ENCODE data around the gene NID1. TPM values are rescaled to one million over a fixed set of nuclear protein-coding genes. Genes with fewer than 3 reads are reported as not detected.

The NID1 gene
- total and polyA plus RNA-seq, 2 donors (not counting 3 experiments of a cell fraction or from before 2014, with no cell fraction given): 87.0 to 109 TPM

- POLR2A ChIA-PET: no interaction called here
- Histone ChIP-seq H3K4me3 (replicated peaks in 1 of 3; ENCODE audit: insufficient read depth in 1 of 3, low read depth in 1 of 3, low read length in 3 of 3) (no peak overlapping the region), H3K4me1 (ENCODE audit: control insufficient read depth, extremely low read depth, insufficient read depth, low read length) (no peaks in the 10 kb centered on the region), H3K4me2 (ENCODE audit: insufficient read depth, low read length) (no peak overlapping the region), H3K9me3 (replicated peaks; ENCODE audit: control insufficient read depth, insufficient read depth, low read length) (no peaks in the 10 kb centered on the region), H3K36me3 (ENCODE audit: control insufficient read depth in 2 of 2, extremely low read depth in 1 of 2, insufficient read depth in 2 of 2, low read length in 2 of 2) (peaks cover 9 to 25% of the 10 kb centered on the region in 2 experiments), H3K9me1 (replicated peaks; ENCODE audit: control insufficient read depth, extremely low read depth, insufficient read depth, low read length) (no peaks in the 10 kb centered on the region), H3K27ac (ENCODE audit: insufficient read depth, low read depth, low read length) (no peak overlapping the region), H2AFZ (ENCODE audit: low read depth, low read length) (no peak overlapping the region), H3K9ac (replicated peaks; ENCODE audit: extremely low read depth, insufficient read depth, low read length) (no peak overlapping the region), H3K27me3 (ENCODE audit: control insufficient read depth in 2 of 2, insufficient read depth in 2 of 2, low read length in 2 of 2) (no peaks in the 10 kb centered on the region), H3K79me2 (ENCODE audit: control insufficient read depth, insufficient read depth, low read length) (no peaks in the 10 kb centered on the region), H4K20me1 (replicated peaks; ENCODE audit: control insufficient read depth, extremely low read depth, insufficient read depth, low read length) (no peaks in the 10 kb centered on the region)
- no peak for DNase-seq (ENCODE audit: low read depth, low spot score)
- no peak for FAIRE-seq
- CTCF ChIA-PET: interaction anchor here (1.0 kb wide), 1 partner anchor 10 kb away, joined by 3 read pairs; no protein-coding TSS in a partner anchor
- TF ChIP-seq CTCF (IDR thresholded peaks at IDR 0.05; ENCODE audit: extremely low read depth in 1 of 2, insufficient read depth in 1 of 2, low read depth in 1 of 2, low read length in 2 of 2): no peak
- no peak for TF ChIP-seq MYC (IDR thresholded peaks at IDR 0.05; ENCODE audit: low read depth, low read length)
- no peak for TF ChIP-seq FOS (IDR thresholded peaks at IDR 0.05; ENCODE audit: borderline replicate concordance, insufficient read depth, low read length)
- no peak for TF ChIP-seq MAX (IDR thresholded peaks at IDR 0.05; ENCODE audit: insufficient read depth, insufficient read length)
- dilution Hi-C loops (cut with MboI; ENCODE audit: extremely low pct_ligation_motif_present, low sequenced_read_pairs) (no loop called here), intact Hi-C loops (cut with micrococcal nuclease) (no loop called here)
- no TSS peak for BruUV-seq (replicated peaks)
These were observed 35.4 kb downstream of the NID1 start for GRCh38 chr1:236029428-236029940.

GRCh38 chr1:236027104-236027503 lies 37.8 kb downstream of the NID1 start:
- ChIA-PET POLR2A (interaction anchor here (0.6 kb wide), 1 partner anchor 209 kb away, joined by 3 read pairs; no protein-coding TSS in a partner anchor), CTCF (no interaction called here)
- dilution Hi-C loops (cut with MboI; ENCODE audit: extremely low pct_ligation_motif_present, low sequenced_read_pairs): no loop called here
- H3K9ac ChIP-seq (replicated peaks; ENCODE audit: extremely low read depth, insufficient read depth, low read length): no peak overlapping the region
- no peaks in the 10 kb centered on the region for H3K27me3 ChIP-seq (ENCODE audit: control insufficient read depth in 2 of 2, insufficient read depth in 2 of 2, low read length in 2 of 2)
- intact Hi-C loops (cut with micrococcal nuclease): no loop called here
- no peaks in the 10 kb centered on the region for H4K20me1 ChIP-seq (replicated peaks; ENCODE audit: control insufficient read depth, extremely low read depth, insufficient read depth, low read length)
- BruUV-seq (replicated peaks): no TSS peak
- DNase-seq (ENCODE audit: low read depth, low spot score) (no peak), FAIRE-seq (no peak)
- no peak for TF ChIP-seq CTCF (IDR thresholded peaks at IDR 0.05; ENCODE audit: extremely low read depth in 1 of 2, insufficient read depth in 1 of 2, low read depth in 1 of 2, low read length in 2 of 2)
- TF ChIP-seq GATA2 (IDR thresholded peaks at IDR 0.05; ENCODE audit: insufficient read depth, insufficient read length, low read depth, low read length): no peak
- TF ChIP-seq FOS (IDR thresholded peaks at IDR 0.05; ENCODE audit: borderline replicate concordance, insufficient read depth, low read length): no peak
- TF ChIP-seq MYC (IDR thresholded peaks at IDR 0.05; ENCODE audit: low read depth, low read length): no peak
- no peak for TF ChIP-seq EZH2 (IDR thresholded peaks at IDR 0.05; ENCODE audit: borderline replicate concordance, low read depth, low read length, severe bottlenecking)
- TF ChIP-seq POLR2AphosphoS5 (IDR thresholded peaks at IDR 0.05; ENCODE audit: insufficient read depth, low read depth, low read length): no peak
- TF ChIP-seq JUN (IDR thresholded peaks at IDR 0.05; ENCODE audit: borderline replicate concordance, insufficient read depth, insufficient read length, low read depth): no peak
- no peak for TF ChIP-seq POLR2A (IDR thresholded peaks at IDR 0.05; ENCODE audit: low read depth, low read length)
- no peak for TF ChIP-seq MAX (IDR thresholded peaks at IDR 0.05; ENCODE audit: insufficient read depth, insufficient read length)
- H3K4me3 ChIP-seq (replicated peaks in 1 of 3; ENCODE audit: insufficient read depth in 1 of 3, low read depth in 1 of 3, low read length in 3 of 3): no peak overlapping the region
- peaks cover 11 to 32% of the 10 kb centered on the region in 2 experiments for H3K36me3 ChIP-seq (ENCODE audit: control insufficient read depth in 2 of 2, extremely low read depth in 1 of 2, insufficient read depth in 2 of 2, low read length in 2 of 2)
- no peak overlapping the region for H2AFZ ChIP-seq (ENCODE audit: low read depth, low read length)
- H3K4me1 ChIP-seq (ENCODE audit: control insufficient read depth, extremely low read depth, insufficient read depth, low read length): no peaks in the 10 kb centered on the region
- H3K79me2 ChIP-seq (ENCODE audit: control insufficient read depth, insufficient read depth, low read length): no peaks in the 10 kb centered on the region
- H3K27ac ChIP-seq (ENCODE audit: insufficient read depth, low read depth, low read length): no peak overlapping the region
- no peak overlapping the region for H3K4me2 ChIP-seq (ENCODE audit: insufficient read depth, low read length)
- H3K9me1 ChIP-seq (replicated peaks; ENCODE audit: control insufficient read depth, extremely low read depth, insufficient read depth, low read length): no peaks in the 10 kb centered on the region
- H3K9me3 ChIP-seq (replicated peaks; ENCODE audit: control insufficient read depth, insufficient read depth, low read length): no peaks in the 10 kb centered on the region

All from endothelial cell of umbilical vein (primary cell).